ENCODE data around the gene TMPRSS13.

TMPRSS13 gene

DNA sequence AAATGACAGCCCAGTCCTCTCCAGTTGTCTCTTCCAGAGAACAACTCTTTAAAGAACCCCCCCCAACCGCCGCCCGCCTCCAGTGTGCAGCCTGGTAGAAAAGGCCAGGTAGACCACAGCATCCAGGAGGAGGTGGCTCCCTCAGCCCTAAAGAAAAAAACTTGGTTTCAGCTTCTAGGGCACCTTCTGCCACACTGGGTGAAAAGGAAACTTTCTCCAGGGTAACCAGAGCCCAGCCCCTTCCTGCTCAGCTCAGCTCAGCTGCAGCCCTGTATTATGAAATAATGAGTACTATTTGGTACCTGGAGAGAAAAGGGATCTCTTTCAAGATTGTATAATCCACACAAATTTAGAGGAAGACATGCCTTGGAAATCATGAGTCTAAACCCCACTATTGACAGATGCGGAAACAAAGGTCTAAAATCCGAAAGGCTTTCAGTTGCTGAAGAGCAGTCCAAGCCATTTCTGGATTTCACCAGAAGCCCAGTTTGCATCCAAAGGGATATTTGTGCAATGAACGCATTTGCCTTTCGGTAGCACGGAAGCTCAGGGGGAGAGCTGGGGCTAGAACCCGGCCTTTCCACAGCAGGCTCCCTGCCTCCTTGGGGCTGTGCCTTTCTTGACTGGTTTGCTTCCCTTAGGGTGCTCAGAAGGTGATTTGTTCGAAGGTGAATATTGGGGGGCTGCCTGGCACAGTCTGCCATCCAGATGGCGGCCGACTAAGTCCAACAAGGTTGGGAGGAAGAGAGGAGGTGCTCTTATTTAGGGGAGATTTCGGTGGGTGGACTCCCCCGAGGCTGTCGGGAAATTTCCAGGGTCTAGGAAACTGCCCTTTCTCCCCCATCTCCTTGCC lies 56.0 kb downstream of the TMPRSS13 start:
- H3K18ac ChIP-seq (ENCODE audit: low read length) = no peak overlapping the region
- H4K5ac ChIP-seq (ENCODE audit: low read length) = no peak overlapping the region
- no peak overlapping the region for H2BK120ac ChIP-seq (ENCODE audit: low read depth, low read length)
- H3K4me3 ChIP-seq (ENCODE audit: low read length) = no peak overlapping the region
- no peak overlapping the region for H3K23ac ChIP-seq (ENCODE audit: low read length)
- H2AK5ac ChIP-seq (ENCODE audit: low read length) = no peak overlapping the region
- H3K4ac ChIP-seq (ENCODE audit: low read depth, low read length) = no peak overlapping the region
- peaks cover 9% of the 10 kb centered on the region for H3K4me1 ChIP-seq (ENCODE audit: control insufficient read depth, low read depth, low read length)
- H2BK5ac ChIP-seq (ENCODE audit: low read length) = no peak overlapping the region
- H3K79me2 ChIP-seq (ENCODE audit: control insufficient read depth, insufficient read depth, low read length) = no peaks in the 10 kb centered on the region
- no peak overlapping the region for H3K56ac ChIP-seq (ENCODE audit: low read length)
- peaks cover 1% of the 10 kb centered on the region for H3K27me3 ChIP-seq (ENCODE audit: insufficient read depth, low read length, poor library complexity)
- WGBS (ENCODE audit: extremely low coverage, insufficient coverage, low lambda C conversion rate) = no CpG with 5 or more reads among the region's 15 CpGs
- no peak for DNase-seq
- no peak overlapping the region for H2BK15ac ChIP-seq (replicated peaks; ENCODE audit: low read depth)
- no peak overlapping the region for H3K9ac ChIP-seq (ENCODE audit: low read length)
- no peak overlapping the region for H3K27ac ChIP-seq (ENCODE audit: low read depth, low read length)
- no peak overlapping the region for H4K8ac ChIP-seq (ENCODE audit: low read depth, low read length)
- no peaks in the 10 kb centered on the region for H3K36me3 ChIP-seq (ENCODE audit: control insufficient read depth, insufficient read depth, low read length)
- H3K79me1 ChIP-seq (ENCODE audit: low read length) = no peaks in the 10 kb centered on the region
- no peak overlapping the region for H3K4me2 ChIP-seq (ENCODE audit: low read length)

DNA sequence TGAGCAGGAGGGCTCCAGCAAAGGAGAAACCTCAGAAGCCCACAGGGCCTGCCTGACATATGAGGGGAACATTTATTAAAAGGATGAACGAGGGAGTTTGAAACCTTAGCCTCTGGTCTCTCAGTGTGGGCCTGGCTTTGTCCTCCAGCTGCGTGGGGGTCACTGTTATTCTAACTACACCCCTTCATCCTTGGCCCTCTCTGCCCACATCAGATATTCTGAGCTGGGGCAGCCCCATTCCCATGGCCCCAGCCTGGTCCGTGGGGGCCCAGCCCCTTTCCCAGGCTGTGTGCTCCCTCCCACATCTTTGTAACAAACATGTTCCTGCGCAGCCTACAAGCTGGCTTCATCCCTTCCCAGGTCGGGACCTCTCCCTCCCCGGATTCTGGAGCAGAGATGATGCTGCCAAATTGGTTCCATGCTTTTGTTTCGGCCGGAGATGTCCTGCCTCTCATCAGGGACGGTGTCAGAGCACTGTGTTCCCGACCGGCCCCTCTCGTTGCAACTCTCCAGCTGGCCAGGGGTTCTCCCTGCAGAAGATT lies 56.7 kb downstream of the TMPRSS13 start:
- peaks cover 9% of the 10 kb centered on the region for H3K4me1 ChIP-seq (ENCODE audit: control insufficient read depth, low read depth, low read length)
- DNase-seq = no peak
- WGBS (ENCODE audit: extremely low coverage, insufficient coverage, low lambda C conversion rate) = no CpG with 5 or more reads among the region's 12 CpGs
- no peak overlapping the region for H3K27ac ChIP-seq (ENCODE audit: low read depth, low read length)
- no peak overlapping the region for H3K9ac ChIP-seq (ENCODE audit: low read length)
- H2AK5ac ChIP-seq (ENCODE audit: low read length) = no peak overlapping the region
- no peak overlapping the region for H3K4me3 ChIP-seq (ENCODE audit: low read length)
- H2BK15ac ChIP-seq (replicated peaks; ENCODE audit: low read depth) = no peak overlapping the region
- H3K79me1 ChIP-seq (ENCODE audit: low read length) = no peaks in the 10 kb centered on the region
- no peaks in the 10 kb centered on the region for H3K79me2 ChIP-seq (ENCODE audit: control insufficient read depth, insufficient read depth, low read length)
- H4K8ac ChIP-seq (ENCODE audit: low read depth, low read length) = no peak overlapping the region
- no peak overlapping the region for H3K23ac ChIP-seq (ENCODE audit: low read length)
- no peak overlapping the region for H2BK120ac ChIP-seq (ENCODE audit: low read depth, low read length)
- H3K4me2 ChIP-seq (ENCODE audit: low read length) = no peak overlapping the region
- no peak overlapping the region for H4K5ac ChIP-seq (ENCODE audit: low read length)
- H3K4ac ChIP-seq (ENCODE audit: low read depth, low read length) = no peak overlapping the region
- H3K27me3 ChIP-seq (ENCODE audit: insufficient read depth, low read length, poor library complexity) = no peaks in the 10 kb centered on the region
- no peak overlapping the region for H2BK5ac ChIP-seq (ENCODE audit: low read length)
- no peak overlapping the region for H3K18ac ChIP-seq (ENCODE audit: low read length)
- no peak overlapping the region for H3K56ac ChIP-seq (ENCODE audit: low read length)
- no peaks in the 10 kb centered on the region for H3K36me3 ChIP-seq (ENCODE audit: control insufficient read depth, insufficient read depth, low read length)

DNA sequence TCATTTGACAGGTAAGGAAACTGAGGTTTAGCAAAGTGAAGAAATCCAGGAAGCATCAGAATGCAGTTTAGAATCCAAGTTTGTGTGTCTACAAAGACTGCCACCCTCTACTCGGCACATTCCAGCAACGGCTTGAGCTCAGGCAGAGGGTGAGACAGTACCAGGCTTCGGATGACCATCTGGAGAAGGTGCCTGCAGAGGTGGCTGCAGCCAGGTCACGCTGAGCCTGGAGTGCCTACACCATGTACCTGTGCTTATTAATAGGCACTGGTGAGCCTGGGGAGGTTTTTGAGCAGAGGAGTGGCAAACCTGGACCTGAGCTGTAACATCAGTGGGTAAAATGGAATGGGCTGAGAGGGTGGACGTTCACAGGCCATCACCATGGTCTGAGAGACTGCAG lies 57.4 kb downstream of the TMPRSS13 start:
- no peak overlapping the region for H2BK120ac ChIP-seq (ENCODE audit: low read depth, low read length)
- H3K27me3 ChIP-seq (ENCODE audit: insufficient read depth, low read length, poor library complexity) = no peaks in the 10 kb centered on the region
- no peak overlapping the region for H2BK15ac ChIP-seq (replicated peaks; ENCODE audit: low read depth)
- H3K4me2 ChIP-seq (ENCODE audit: low read length) = no peak overlapping the region
- no peaks in the 10 kb centered on the region for H3K79me1 ChIP-seq (ENCODE audit: low read length)
- no peak overlapping the region for H4K8ac ChIP-seq (ENCODE audit: low read depth, low read length)
- H3K4me3 ChIP-seq (ENCODE audit: low read length) = no peak overlapping the region
- H3K4me1 ChIP-seq (ENCODE audit: control insufficient read depth, low read depth, low read length) = peaks cover 6% of the 10 kb centered on the region
- no peak for DNase-seq
- no peak overlapping the region for H3K23ac ChIP-seq (ENCODE audit: low read length)
- H3K18ac ChIP-seq (ENCODE audit: low read length) = no peak overlapping the region
- H4K5ac ChIP-seq (ENCODE audit: low read length) = no peak overlapping the region
- H3K56ac ChIP-seq (ENCODE audit: low read length) = no peak overlapping the region
- no peak overlapping the region for H2AK5ac ChIP-seq (ENCODE audit: low read length)
- no peak overlapping the region for H3K27ac ChIP-seq (ENCODE audit: low read depth, low read length)
- H3K9ac ChIP-seq (ENCODE audit: low read length) = no peak overlapping the region
- H3K4ac ChIP-seq (ENCODE audit: low read depth, low read length) = no peak overlapping the region
- no peak overlapping the region for H2BK5ac ChIP-seq (ENCODE audit: low read length)
- H3K36me3 ChIP-seq (ENCODE audit: control insufficient read depth, insufficient read depth, low read length) = no peaks in the 10 kb centered on the region
- no CpG with 5 or more reads among the region's 5 CpGs for WGBS (ENCODE audit: extremely low coverage, insufficient coverage, low lambda C conversion rate)
- H3K79me2 ChIP-seq (ENCODE audit: control insufficient read depth, insufficient read depth, low read length) = no peaks in the 10 kb centered on the region

DNA sequence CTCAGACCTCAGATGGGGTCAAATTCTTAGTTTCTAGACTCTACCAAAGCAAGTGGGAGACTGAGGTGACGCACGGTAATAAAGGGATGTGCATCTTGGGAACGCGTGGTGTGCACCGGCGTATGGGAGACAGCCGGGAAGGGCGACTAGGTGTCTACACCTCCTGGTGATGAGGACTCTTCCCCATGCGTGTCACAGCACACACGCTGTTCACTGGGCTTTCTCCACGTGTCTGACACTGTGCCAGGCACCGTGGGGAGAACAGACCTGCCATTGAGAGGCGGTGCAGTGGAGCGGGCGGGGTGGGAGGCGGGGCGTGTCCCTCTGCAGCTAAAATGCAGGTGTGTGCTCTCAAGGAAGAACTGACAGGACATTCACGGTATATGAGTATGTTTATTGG lies 58.0 kb downstream of the TMPRSS13 start:
- H3K4me2 ChIP-seq (ENCODE audit: low read length) = no peak overlapping the region
- no peak overlapping the region for H3K27ac ChIP-seq (ENCODE audit: low read depth, low read length)
- peaks cover 6% of the 10 kb centered on the region for H3K4me1 ChIP-seq (ENCODE audit: control insufficient read depth, low read depth, low read length)
- no peak overlapping the region for H3K56ac ChIP-seq (ENCODE audit: low read length)
- no peaks in the 10 kb centered on the region for H3K36me3 ChIP-seq (ENCODE audit: control insufficient read depth, insufficient read depth, low read length)
- no peak overlapping the region for H4K5ac ChIP-seq (ENCODE audit: low read length)
- H3K23ac ChIP-seq (ENCODE audit: low read length) = no peak overlapping the region
- H3K18ac ChIP-seq (ENCODE audit: low read length) = no peak overlapping the region
- H3K79me2 ChIP-seq (ENCODE audit: control insufficient read depth, insufficient read depth, low read length) = no peaks in the 10 kb centered on the region
- H3K79me1 ChIP-seq (ENCODE audit: low read length) = no peaks in the 10 kb centered on the region
- H3K9ac ChIP-seq (ENCODE audit: low read length) = no peak overlapping the region
- H2BK5ac ChIP-seq (ENCODE audit: low read length) = no peak overlapping the region
- no peak overlapping the region for H3K4me3 ChIP-seq (ENCODE audit: low read length)
- no peak overlapping the region for H3K4ac ChIP-seq (ENCODE audit: low read depth, low read length)
- H4K8ac ChIP-seq (ENCODE audit: low read depth, low read length) = no peak overlapping the region
- no peak overlapping the region for H2AK5ac ChIP-seq (ENCODE audit: low read length)
- no CpG with 5 or more reads among the region's 18 CpGs for WGBS (ENCODE audit: extremely low coverage, insufficient coverage, low lambda C conversion rate)
- DNase-seq = no peak
- H2BK120ac ChIP-seq (ENCODE audit: low read depth, low read length) = no peak overlapping the region
- H2BK15ac ChIP-seq (replicated peaks; ENCODE audit: low read depth) = no peak overlapping the region
- H3K27me3 ChIP-seq (ENCODE audit: insufficient read depth, low read length, poor library complexity) = no peaks in the 10 kb centered on the region

DNA sequence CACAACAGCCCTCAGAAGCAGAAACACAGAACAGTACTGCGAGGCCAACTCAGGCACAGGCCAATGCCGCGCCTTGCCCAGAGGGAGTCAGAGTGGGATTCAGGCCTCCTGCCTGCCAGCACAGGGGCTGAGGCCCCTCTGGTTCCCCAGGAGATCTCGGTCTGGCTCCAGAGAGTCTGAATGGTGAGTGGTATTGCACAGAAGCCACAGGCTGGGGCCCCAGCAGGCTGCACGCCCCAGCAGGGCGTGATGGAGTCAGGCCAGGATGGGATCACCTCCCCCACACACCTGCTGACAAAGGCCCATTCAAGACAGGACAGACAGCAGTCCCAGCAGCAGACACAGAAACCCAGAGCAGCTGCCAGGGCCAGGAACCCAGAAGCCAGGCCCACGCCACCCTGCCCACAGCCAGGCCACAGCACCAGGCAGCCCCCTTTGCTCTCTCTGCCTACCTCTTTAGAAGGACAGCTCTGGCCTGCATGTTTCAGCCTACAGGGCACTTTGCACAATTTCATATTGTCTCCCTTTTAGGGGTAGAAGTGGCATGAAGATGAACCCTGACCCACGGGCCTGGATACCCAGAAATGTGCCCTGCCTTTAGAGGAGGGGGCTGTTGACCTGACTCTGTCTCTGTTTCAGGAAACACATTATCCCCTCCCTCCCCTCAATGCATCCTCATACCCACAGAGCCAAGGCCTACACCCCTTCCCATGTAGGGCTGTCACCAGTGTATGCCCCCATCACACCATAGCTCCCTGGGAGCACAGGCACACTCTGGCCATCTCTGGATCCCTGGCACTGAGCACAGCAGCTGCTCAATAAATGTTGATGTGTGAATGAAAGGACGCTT lies 58.9 kb downstream of the TMPRSS13 start:
- no peak overlapping the region for H2BK5ac ChIP-seq (ENCODE audit: low read length)
- no peak overlapping the region for H3K23ac ChIP-seq (ENCODE audit: low read length)
- no peak overlapping the region for H2BK120ac ChIP-seq (ENCODE audit: low read depth, low read length)
- H4K8ac ChIP-seq (ENCODE audit: low read depth, low read length) = no peak overlapping the region
- H3K79me1 ChIP-seq (ENCODE audit: low read length) = no peaks in the 10 kb centered on the region
- no peak overlapping the region for H2AK5ac ChIP-seq (ENCODE audit: low read length)
- H3K4me2 ChIP-seq (ENCODE audit: low read length) = no peak overlapping the region
- H2BK15ac ChIP-seq (replicated peaks; ENCODE audit: low read depth) = no peak overlapping the region
- H3K27ac ChIP-seq (ENCODE audit: low read depth, low read length) = no peak overlapping the region
- no peak for DNase-seq
- H3K27me3 ChIP-seq (ENCODE audit: insufficient read depth, low read length, poor library complexity) = no peaks in the 10 kb centered on the region
- no peak overlapping the region for H3K4me3 ChIP-seq (ENCODE audit: low read length)
- H4K5ac ChIP-seq (ENCODE audit: low read length) = no peak overlapping the region
- H3K18ac ChIP-seq (ENCODE audit: low read length) = no peak overlapping the region
- WGBS (ENCODE audit: extremely low coverage, insufficient coverage, low lambda C conversion rate) = no CpG with 5 or more reads among the region's 9 CpGs
- no peak overlapping the region for H3K4ac ChIP-seq (ENCODE audit: low read depth, low read length)
- H3K4me1 ChIP-seq (ENCODE audit: control insufficient read depth, low read depth, low read length) = peaks cover 2% of the 10 kb centered on the region
- no peaks in the 10 kb centered on the region for H3K36me3 ChIP-seq (ENCODE audit: control insufficient read depth, insufficient read depth, low read length)
- no peaks in the 10 kb centered on the region for H3K79me2 ChIP-seq (ENCODE audit: control insufficient read depth, insufficient read depth, low read length)
- no peak overlapping the region for H3K9ac ChIP-seq (ENCODE audit: low read length)
- no peak overlapping the region for H3K56ac ChIP-seq (ENCODE audit: low read length)
